Common myeloid progenitor, CD34-positive (primary cell): Measurements from ENCODE around the gene GGT6.

Experiments
- CTCF ChIA-PET: fragments of 350-600 bp; sonication (Branson Sonifier 250); formaldehyde crosslinking; loops from one replicate; lab custom pipeline; 2021; ENCODE audit warnings: antibody characterized with exemption; lab: Charles Lee
- POLR2A ChIA-PET: fragments of 350-600 bp; sonication (Branson Sonifier 250); formaldehyde crosslinking; loops from one replicate; lab custom pipeline; 2021; ENCODE audit warnings: antibody characterized with exemption; lab: Charles Lee
- DNase-seq, 3 donors: peaks; one replicate each; pipeline versions ENCODE4 v3.0.0 to v3.0.0-alpha.2; 2013
- H3K27ac ChIP-seq, 2 experiments: 1 replicate in 1 of 2; 2 replicates in 1 of 2; pipeline ENCODE4 v1.7.0; 2013; ENCODE audit warnings: inconsistent platforms in 2 of 2, low read length in 2 of 2, mild to moderate bottlenecking in 2 of 2, low read depth in 1 of 2, moderate library complexity in 1 of 2; ENCODE audit not compliant: severe bottlenecking in 2 of 2, insufficient read depth in 1 of 2, poor library complexity in 1 of 2
- H3K27me3 ChIP-seq, 5 experiments: replicated peaks in 2 of 5; 1 replicate in 3 of 5; 2 replicates in 2 of 5; pipeline versions ENCODE4 v1.6.1 to v1.7.0; 2013; ENCODE audit warnings: low read length in 4 of 5, mild to moderate bottlenecking in 2 of 5, moderate library complexity in 2 of 5, inconsistent platforms in 1 of 5; ENCODE audit not compliant: insufficient read depth in 5 of 5, control insufficient read depth in 4 of 5
- H3K36me3 ChIP-seq, 4 experiments: 1 replicate in 2 of 4; 2 replicates in 2 of 4; pipeline versions ENCODE4 v1.6.1 to v1.7.0; 2013; ENCODE audit warnings: low read length in 3 of 4, control low read depth in 1 of 4, mild to moderate bottlenecking in 1 of 4; ENCODE audit not compliant: control insufficient read depth in 4 of 4, insufficient read depth in 4 of 4
- H3K4me1 ChIP-seq, 4 experiments: 1 replicate in 3 of 4; 2 replicates in 1 of 4; pipeline versions ENCODE4 v1.6.1 to v1.7.1; 2013; ENCODE audit warnings: low read length in 3 of 4, mild to moderate bottlenecking in 3 of 4, control low read depth in 1 of 4, inconsistent platforms in 1 of 4, moderate library complexity in 1 of 4; ENCODE audit not compliant: control insufficient read depth in 4 of 4, insufficient read depth in 4 of 4; ENCODE audit errors: control extremely low read depth in 1 of 4
- H3K4me3 ChIP-seq, 7 experiments: 1 replicate in 4 of 7; 2 replicates in 3 of 7; pipeline versions ENCODE4 v1.5.1 to v1.7.0; 2013; ENCODE audit warnings: mild to moderate bottlenecking in 7 of 7, low read length in 6 of 7, moderate library complexity in 6 of 7, inconsistent platforms in 2 of 7, low read depth in 2 of 7, control low read depth in 1 of 7; ENCODE audit not compliant: insufficient read depth in 4 of 7, control insufficient read depth in 1 of 7; ENCODE audit errors: extremely low read depth in 1 of 7
- H3K9me3 ChIP-seq, 5 experiments: 1 replicate in 4 of 5; 2 replicates in 1 of 5; pipeline versions ENCODE4 v1.6.1 to v1.7.1; 2013; ENCODE audit warnings: low read length in 4 of 5, mild to moderate bottlenecking in 2 of 5, inconsistent platforms in 1 of 5, low read depth in 1 of 5, moderate library complexity in 1 of 5; ENCODE audit not compliant: control insufficient read depth in 4 of 5, insufficient read depth in 2 of 5; ENCODE audit errors: control extremely low read depth in 1 of 5
- WGBS: methylation state at CpG from one replicate; pipeline ENCODE4 v1.1.5; 2013; ENCODE audit not compliant: insufficient coverage; 5-methylcytosine and 5-hydroxymethylcytosine counted together

Gene GGT6

GRCh38 chr17:4509923-4510617 lies 50.3 kb downstream of the GGT6 start:
- peak in 1 of 3 donors; percentile 33 for DNase-seq
- no peaks in the 10 kb centered on the region for H3K27me3 ChIP-seq

GRCh38 chr17:4509401-4509800 lies 51.0 kb downstream of the GGT6 start:
- Histone ChIP-seq H3K27ac (no peak overlapping the region), H3K4me1 (peaks cover 7 to 80% (median 76%) of the 10 kb centered on the region in 4 experiments), H3K27me3 (no peaks in the 10 kb centered on the region), H3K36me3 (peaks cover 0 to 45% (median 7%) of the 10 kb centered on the region in 4 experiments), H3K9me3 (no peaks in the 10 kb centered on the region), H3K4me3 (peak overlapping the region in 5 of 7 experiments; percentile 2 to 43 (median 41))
- peak in 2 of 3 donors; percentile 60 to 67 for DNase-seq
- POLR2A ChIA-PET = interaction anchor here (0.6 to 1.5 kb wide), 2 partner anchors 10 to 20 kb away, joined by 3 to 9 read pairs; partner anchors contain the start of gene SPNS2
- CTCF ChIA-PET = interaction anchor here (1.1 to 3.9 kb wide), 10 partner anchors 10 to 294 kb away, joined by 3 to 22 read pairs (median 4); partner anchors contain the start of gene SPNS2
- WGBS = 28% methylated on average over 4 of the region's 8 CpGs

More at GRCh38 chr17:4509923-4510617, 50.3 kb downstream of the GGT6 start:
- peaks cover 0 to 46% (median 7%) of the 10 kb centered on the region in 4 experiments for H3K36me3 ChIP-seq
- no peak overlapping the region for H3K27ac ChIP-seq
- CTCF ChIA-PET = interaction anchor here (0.8 to 3.9 kb wide), 9 partner anchors 10 to 295 kb away, joined by 3 to 22 read pairs (median 4); partner anchors contain the start of gene SPNS2
- no peaks in the 10 kb centered on the region for H3K9me3 ChIP-seq
- peaks cover 2 to 73% (median 70%) of the 10 kb centered on the region in 4 experiments for H3K4me1 ChIP-seq
- POLR2A ChIA-PET = no interaction called here
- 33% methylated on average over 21 of the region's 21 CpGs for WGBS
- peak overlapping the region in 5 of 7 experiments; percentile 2 to 43 (median 41) for H3K4me3 ChIP-seq

GRCh38 chr17:4508207-4508606 lies 52.2 kb downstream of the GGT6 start:
- H3K27ac ChIP-seq = no peak overlapping the region
- CTCF ChIA-PET = interaction anchor here (1.2 to 3.9 kb wide), 10 partner anchors 9 to 88 kb away, joined by 3 to 22 read pairs (median 4); partner anchors contain the start of gene SPNS2
- H3K9me3 ChIP-seq = no peaks in the 10 kb centered on the region
- H3K27me3 ChIP-seq = no peaks in the 10 kb centered on the region
- peaks cover 9 to 92% (median 88%) of the 10 kb centered on the region in 4 experiments for H3K4me1 ChIP-seq
- no peak overlapping the region for H3K4me3 ChIP-seq
- 57% methylated on average over 2 of the region's 3 CpGs for WGBS
- POLR2A ChIA-PET = interaction anchor here (0.5 to 1.5 kb wide), 2 partner anchors 8 to 92 kb away, joined by 3 to 9 read pairs; partner anchors contain the start of gene SPNS2
- peaks cover 0 to 35% (median 4%) of the 10 kb centered on the region in 4 experiments for H3K36me3 ChIP-seq
- DNase-seq = peak in 2 of 3 donors; percentile 42 to 48

GRCh38 chr17:4507361-4508111 lies 52.8 kb downstream of the GGT6 start:
- H3K27me3 ChIP-seq = no peaks in the 10 kb centered on the region
- H3K27ac ChIP-seq = no peak overlapping the region
- POLR2A ChIA-PET = interaction anchor here (0.5 to 1.5 kb wide), 2 partner anchors 8 to 91 kb away, joined by 3 to 9 read pairs; partner anchors contain the start of gene SPNS2
- CTCF ChIA-PET = interaction anchor here (1.3 to 3.9 kb wide), 6 partner anchors 8 to 87 kb away, joined by 3 to 22 read pairs (median 4); partner anchors contain the start of gene SPNS2
- peaks cover 0 to 35% (median 2%) of the 10 kb centered on the region in 4 experiments for H3K36me3 ChIP-seq
- WGBS = 77% methylated on average over 8 of the region's 8 CpGs
- peaks cover 9 to 99% (median 95%) of the 10 kb centered on the region in 4 experiments for H3K4me1 ChIP-seq
- DNase-seq = no peak
- H3K9me3 ChIP-seq = no peaks in the 10 kb centered on the region
- H3K4me3 ChIP-seq = no peak overlapping the region
